HEK293T (cell line): Measurements from ENCODE around the gene TMPRSS6.

Experiments
- CTCF ChIA-PET: fragments of 350-600 bp; formaldehyde crosslinking; extraction: SDS; loops from one replicate; lab custom pipeline; 2021; ENCODE audit warnings: antibody characterized with exemption, inconsistent platforms; lab: Yijun Ruan, JAX
- POLR2A ChIA-PET: fragments of 350-600 bp; formaldehyde crosslinking; extraction: SDS; loops from one replicate; lab custom pipeline; 2020; ENCODE audit warnings: antibody characterized with exemption, inconsistent platforms; lab: Yijun Ruan, JAX
- DNase-seq: peaks from one replicate; pipeline ENCODE4 v3.0.0; 2012; ENCODE audit warnings: mixed read lengths; ENCODE audit errors: extremely low spot score
- ARNT ChIP-seq: fragments of 450-650 bp; IDR thresholded peaks from 2 replicates; pipeline ENCODE4 v1.6.1; 2017; ENCODE audit warnings: mild to moderate bottlenecking
- BHLHE40 ChIP-seq: fragments of 450-650 bp; IDR thresholded peaks from 2 replicates; pipeline ENCODE4 v1.6.1; 2016; ENCODE audit warnings: mild to moderate bottlenecking, moderate library complexity, borderline replicate concordance
- CTBP1 ChIP-seq: fragments of 450-650 bp; IDR thresholded peaks from 2 replicates; pipeline ENCODE4 v1.6.1; 2016; ENCODE audit warnings: borderline replicate concordance
- ELF4 ChIP-seq: fragments of 450-650 bp; IDR thresholded peaks from 2 replicates; pipeline ENCODE4 v1.6.1; 2017; ENCODE audit warnings: antibody characterized with exemption
- FOXA1 ChIP-seq: fragments of 450-650 bp; IDR thresholded peaks from 2 replicates; pipeline ENCODE4 v1.6.1; 2016; ENCODE audit warnings: mild to moderate bottlenecking
- FOXK2 ChIP-seq: fragments of 450-650 bp; IDR thresholded peaks from 2 replicates; pipeline ENCODE4 v1.6.1; 2016; ENCODE audit warnings: mild to moderate bottlenecking
- FOXM1 ChIP-seq: fragments of 450-650 bp; IDR thresholded peaks from 2 replicates; pipeline ENCODE4 v1.6.1; 2017; ENCODE audit warnings: mild to moderate bottlenecking, borderline replicate concordance
- HDGF ChIP-seq: fragments of 450-650 bp; IDR thresholded peaks from 2 replicates; pipeline ENCODE4 v1.6.1; 2017; ENCODE audit warnings: antibody characterized with exemption, borderline replicate concordance
- L3MBTL2 ChIP-seq: fragments of 450-650 bp; conservative IDR thresholded peaks from 2 replicates; pipeline ENCODE4 v1.6.1; 2016; ENCODE audit warnings: mild to moderate bottlenecking
- LEF1 ChIP-seq: fragments of 450-650 bp; IDR thresholded peaks from 2 replicates; pipeline ENCODE4 v1.6.1; 2017; ENCODE audit warnings: mild to moderate bottlenecking, borderline replicate concordance
- NFRKB ChIP-seq: fragments of 450-650 bp; IDR thresholded peaks from 2 replicates; pipeline ENCODE4 v1.6.1; 2016; ENCODE audit warnings: mild to moderate bottlenecking, moderate library complexity
- SP1 ChIP-seq: fragments of 450-650 bp; IDR thresholded peaks from 2 replicates; pipeline ENCODE4 v1.6.1; 2017
- SUZ12 ChIP-seq: fragments of 450-650 bp; IDR thresholded peaks from 2 replicates; pipeline ENCODE4 v1.6.1; 2016; ENCODE audit warnings: mild to moderate bottlenecking
- TARDBP ChIP-seq: fragments of 450-650 bp; IDR thresholded peaks from 2 replicates; pipeline ENCODE4 v1.6.1; 2016
- ZNF384 ChIP-seq: fragments of 450-650 bp; IDR thresholded peaks from 2 replicates; pipeline ENCODE4 v1.6.1; 2016
- TF ChIP-seq, protein P1 (sequence below): fragments of 450-650 bp; IDR thresholded peaks from 2 replicates; pipeline ENCODE4 v1.6.1; 2016

The TMPRSS6 gene

GRCh38 chr22:37077802-37078448 is 31.6 kb downstream of the TMPRSS6 start:
- DNase-seq, result peak; percentile 91
- CTCF ChIA-PET, result interaction anchor here (0.7 kb wide), 1 partner anchor 13 kb away, joined by 5 read pairs; no protein-coding TSS in a partner anchor
- TF ChIP-seq HDGF (no peak), ARNT (no peak), SP1 (no peak), FOXM1 (no peak), TARDBP (no peak), BHLHE40 (no peak), SUZ12 (no peak), FOXK2 (no peak), ZNF384 (no peak), CTBP1 (no peak), FOXA1 (no peak), LEF1 (no peak), L3MBTL2 (no peak), ELF4 (no peak), NFRKB (no peak)
- TF ChIP-seq, protein P1, sequence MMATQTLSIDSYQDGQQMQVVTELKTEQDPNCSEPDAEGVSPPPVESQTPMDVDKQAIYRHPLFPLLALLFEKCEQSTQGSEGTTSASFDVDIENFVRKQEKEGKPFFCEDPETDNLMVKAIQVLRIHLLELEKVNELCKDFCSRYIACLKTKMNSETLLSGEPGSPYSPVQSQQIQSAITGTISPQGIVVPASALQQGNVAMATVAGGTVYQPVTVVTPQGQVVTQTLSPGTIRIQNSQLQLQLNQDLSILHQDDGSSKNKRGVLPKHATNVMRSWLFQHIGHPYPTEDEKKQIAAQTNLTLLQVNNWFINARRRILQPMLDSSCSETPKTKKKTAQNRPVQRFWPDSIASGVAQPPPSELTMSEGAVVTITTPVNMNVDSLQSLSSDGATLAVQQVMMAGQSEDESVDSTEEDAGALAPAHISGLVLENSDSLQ, result no peak
- POLR2A ChIA-PET, result no interaction called here

- CTCF ChIA-PET, result no interaction called here
- POLR2A ChIA-PET, result interaction anchor here (1.7 kb wide), 1 partner anchor 124 kb away, joined by 4 read pairs; no protein-coding TSS in a partner anchor
- no peak for DNase-seq
- TF ChIP-seq ARNT (no peak), CTBP1 (no peak), NFRKB (no peak), HDGF (no peak), FOXA1 (no peak), LEF1 (no peak), FOXK2 (no peak), SUZ12 (no peak), ELF4 (no peak), L3MBTL2 (no peak), TARDBP (no peak), SP1 (no peak), ZNF384 (no peak), FOXM1 (no peak)
- TF ChIP-seq, protein P1, result no peak
These were observed 33.6 kb downstream of the TMPRSS6 start for GRCh38 chr22:37075822-37076433.

- CTCF ChIA-PET, result no interaction called here
- POLR2A ChIA-PET, result interaction anchor here (1.7 kb wide), 1 partner anchor 125 kb away, joined by 4 read pairs; no protein-coding TSS in a partner anchor
- no peak for DNase-seq
- no peak for TF ChIP-seq CTBP1
- no peak for TF ChIP-seq FOXM1
These were observed 34.5 kb downstream of the TMPRSS6 start for GRCh38 chr22:37075046-37075445.

GRCh38 chr22:37074537-37074936 is 35.0 kb downstream of the TMPRSS6 start:
- DNase-seq, result no peak

DNA sequence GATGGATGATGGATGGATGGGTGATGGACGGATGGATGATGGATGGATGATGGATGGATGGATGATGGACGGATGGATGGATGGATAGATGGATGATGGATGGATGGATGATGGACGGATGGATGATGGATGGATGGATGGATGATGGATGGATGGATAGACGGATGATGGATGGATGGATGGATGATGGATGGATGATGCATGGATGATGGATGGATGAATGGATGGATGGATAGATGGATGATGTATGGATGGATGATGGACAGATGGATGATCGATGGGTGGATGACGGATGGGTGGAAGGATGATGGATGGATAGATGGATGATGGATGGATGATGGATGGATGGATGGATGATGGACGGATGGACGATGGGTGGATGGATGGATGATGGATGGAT is 36.8 kb downstream of the TMPRSS6 start:
- POLR2A ChIA-PET, result no interaction called here
- no peak for TF ChIP-seq NFRKB
- no peak for TF ChIP-seq L3MBTL2
- no peak for TF ChIP-seq LEF1
- TF ChIP-seq, protein P1, result peak; percentile 98
- no peak for TF ChIP-seq ELF4
- peak; percentile 73 for TF ChIP-seq CTBP1
- TF ChIP-seq SP1, result no peak
- TF ChIP-seq TARDBP, result peak; percentile 84
- TF ChIP-seq HDGF, result no peak
- no peak for TF ChIP-seq ARNT
- no peak for TF ChIP-seq FOXM1
- DNase-seq, result no peak
- CTCF ChIA-PET, result no interaction called here

More at GRCh38 chr22:37074537-37074936, 35.0 kb downstream of the TMPRSS6 start:
- no peak for TF ChIP-seq CTBP1
- no peak for TF ChIP-seq ARNT
- TF ChIP-seq NFRKB, result no peak
- TF ChIP-seq HDGF, result no peak
- no peak for TF ChIP-seq SUZ12
- TF ChIP-seq LEF1, result no peak
- ChIA-PET POLR2A (no interaction called here), CTCF (no interaction called here)
